ENCODE results near the gene SEPTIN1.
A peak's percentile ranks its signal among the peaks of the same experiment; 100 is the strongest.
"Not testable (repeated sequence)": the region's sequence is repeated elsewhere in the genome, so short reads cannot be mapped to it uniquely, and the experiment has no call there.

The SEPTIN1 gene

DNA sequence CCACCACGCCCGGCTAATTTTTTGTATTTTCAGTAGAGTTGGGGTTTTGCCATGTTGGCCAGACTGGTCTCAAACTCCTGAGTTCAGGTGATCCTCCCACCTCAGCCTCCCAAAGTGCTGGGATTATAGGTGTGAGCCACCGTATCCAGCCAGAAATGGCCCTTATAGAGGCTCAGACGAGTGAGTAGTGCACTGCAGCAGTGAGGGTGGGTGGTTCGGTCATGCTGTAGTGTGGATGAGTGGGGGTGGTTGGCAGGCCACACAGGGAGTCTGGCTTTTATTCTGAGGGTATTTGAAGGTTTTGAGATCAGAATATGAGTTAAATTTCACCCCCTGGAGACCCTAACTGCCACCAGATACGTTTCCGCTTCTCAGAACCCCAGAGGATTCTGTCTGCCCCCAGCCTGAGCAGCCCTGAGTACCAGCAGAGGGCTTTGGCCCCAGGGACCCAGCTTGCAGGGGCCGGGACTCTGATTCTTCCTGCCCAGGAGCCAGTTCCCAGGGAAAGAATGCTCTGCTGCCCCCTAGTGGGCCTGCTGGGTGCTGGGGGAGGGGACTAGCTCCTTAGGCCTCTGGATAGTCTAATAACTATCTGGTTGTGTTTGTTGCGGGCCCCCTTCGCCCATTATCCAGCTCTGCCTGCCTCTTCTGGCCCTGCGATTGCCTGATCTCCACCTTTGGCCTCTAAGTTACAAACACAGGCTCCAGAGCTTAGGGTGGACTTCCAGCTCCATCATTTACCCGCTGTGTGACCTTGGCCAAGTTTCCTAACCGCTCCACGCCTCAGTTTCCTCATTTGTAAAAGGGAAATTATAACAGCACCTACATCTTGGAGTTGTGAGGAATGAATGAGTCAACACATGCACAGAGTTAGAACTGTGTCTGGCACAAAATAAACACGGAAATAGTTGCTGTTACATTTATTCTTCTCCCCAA is 27.0 kb upstream of the SEPTIN1 start:
- no peaks in the 10 kb centered on the region for H3K27me3 Mint-ChIP-seq
- H3K4me3 Mint-ChIP-seq, result peak overlapping the region; percentile 62 to 93
- peak; percentile 67 for ATAC-seq
- H3K4me1 Mint-ChIP-seq, result peaks cover 37% of the 10 kb centered on the region
- peak overlapping the region in 1 of 2 donors; percentile 36 for H3K27ac Mint-ChIP-seq
- no peaks in the 10 kb centered on the region for H3K9me3 Mint-ChIP-seq
- DNase-seq, result peak; percentile 90 to 91

DNA sequence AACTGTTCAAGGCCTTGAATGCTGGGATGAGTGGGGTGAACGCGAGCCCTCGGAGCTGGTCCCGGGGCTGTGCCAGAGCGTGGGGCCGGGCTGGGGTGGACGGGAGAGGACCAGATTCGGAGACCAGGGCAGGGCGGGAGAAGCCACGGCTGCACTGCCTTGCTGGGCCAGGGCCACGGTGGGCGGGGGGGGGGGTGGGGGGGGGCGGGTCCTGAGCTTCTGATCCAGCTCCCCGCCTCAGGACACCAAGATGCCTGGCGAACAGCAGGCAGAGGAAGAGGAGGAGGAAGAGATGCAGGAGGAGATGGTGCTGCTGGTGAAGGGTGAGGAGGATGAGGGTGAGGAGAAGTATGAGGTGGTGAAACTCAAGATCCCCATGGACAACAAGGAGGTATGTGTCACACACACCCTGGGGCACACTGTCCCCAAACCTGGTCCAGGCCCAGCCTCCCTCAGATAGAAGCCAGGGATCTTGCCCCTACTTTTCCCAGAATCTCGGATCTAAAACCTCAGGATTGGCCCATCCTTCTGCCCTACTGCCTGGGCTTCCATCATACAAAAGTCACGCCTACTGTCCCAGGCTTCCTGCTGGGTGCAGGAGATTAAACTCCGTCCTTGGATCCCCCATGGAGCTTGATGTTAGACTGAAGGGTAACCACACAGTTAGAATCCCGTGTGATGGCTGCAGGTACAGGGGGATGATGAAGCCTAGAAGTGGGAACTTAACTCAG is 25.6 kb upstream of the SEPTIN1 start:
- Mint-ChIP-seq H3K4me1 (peaks cover 31% of the 10 kb centered on the region), H3K27me3 (peaks cover 6% of the 10 kb centered on the region), H3K4me3 (peak overlapping the region; percentile 88 to 93), H3K27ac (peak overlapping the region; percentile 64 to 78), H3K9me3 (no peaks in the 10 kb centered on the region)
- DNase-seq (no peak), ATAC-seq (no peak)

DNA sequence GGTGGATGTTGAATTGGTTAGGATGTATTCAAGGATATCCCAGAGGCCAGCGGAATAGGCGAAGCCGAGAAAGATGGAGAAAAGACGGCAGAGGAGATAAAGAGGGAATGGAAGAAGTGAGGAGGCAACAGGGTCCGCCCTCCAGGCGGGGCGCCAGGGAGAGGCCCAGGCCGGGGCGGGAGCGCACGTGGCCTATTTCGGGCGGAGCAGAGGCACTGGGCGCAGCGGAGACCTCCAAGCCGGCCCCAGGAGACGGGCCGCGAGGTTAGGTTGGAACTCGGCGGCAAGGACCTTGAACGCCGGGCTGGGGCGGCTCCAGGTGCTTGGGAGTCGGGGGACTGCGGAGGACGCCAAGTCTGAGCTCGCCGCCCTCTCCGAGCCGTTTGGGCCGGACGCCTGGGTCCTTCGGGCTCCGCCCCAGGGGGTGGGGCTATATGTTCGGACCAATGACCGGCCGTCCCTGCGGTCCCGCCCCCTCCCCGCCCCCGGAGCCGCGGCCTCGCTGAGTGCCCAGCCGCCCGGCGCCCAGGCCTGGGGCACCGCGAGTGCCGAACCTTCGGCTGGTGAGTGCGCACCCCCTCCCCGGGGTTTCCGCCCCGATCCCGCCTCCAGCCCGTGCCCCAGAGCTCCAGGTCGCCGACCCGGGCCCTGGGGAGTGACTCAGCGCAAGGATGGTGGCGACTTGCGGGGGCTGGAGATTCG is 24.9 kb upstream of the SEPTIN1 start, which contains the start of gene ZNF771:
Gene ZNF771 (plus strand): TSS at position 505 of the 702 bp plus-strand sequence. CDS start 448 bp downstream, outside the sequence.
- Mint-ChIP-seq H3K4me1 (peaks cover 28% of the 10 kb centered on the region), H3K9me3 (no peaks in the 10 kb centered on the region), H3K27me3 (peaks cover 7% of the 10 kb centered on the region), H3K27ac (peak within 1 kb of the TSS; percentile 95 to 98), H3K4me3 (peak within 1 kb of the TSS; percentile 88 to 93)
- peak; percentile 90 for DNase-seq
- peak; percentile 89 for ATAC-seq

DNA sequence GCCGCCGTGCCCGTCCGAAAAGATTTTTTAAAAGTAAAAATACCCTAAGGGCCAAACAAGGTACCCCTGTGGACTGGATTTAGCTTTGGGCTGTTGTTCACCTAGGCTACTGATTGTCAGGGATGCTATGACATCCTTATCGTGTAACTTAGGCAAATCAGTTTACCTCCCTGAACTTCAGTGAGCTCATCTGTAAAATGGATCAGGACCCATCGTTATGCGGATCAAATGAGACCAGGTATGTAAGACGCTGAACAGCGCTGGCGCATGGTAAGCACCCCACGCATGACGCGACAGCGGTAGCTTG is 24.4 kb upstream of the SEPTIN1 start:
- Mint-ChIP-seq H3K4me1 (peaks cover 25% of the 10 kb centered on the region), H3K9me3 (no peaks in the 10 kb centered on the region), H3K27me3 (peaks cover 7% of the 10 kb centered on the region), H3K27ac (peak overlapping the region; percentile 95 to 98), H3K4me3 (peak overlapping the region; percentile 88 to 93)
- peak; percentile 46 for ATAC-seq
- DNase-seq, result no peak

DNA sequence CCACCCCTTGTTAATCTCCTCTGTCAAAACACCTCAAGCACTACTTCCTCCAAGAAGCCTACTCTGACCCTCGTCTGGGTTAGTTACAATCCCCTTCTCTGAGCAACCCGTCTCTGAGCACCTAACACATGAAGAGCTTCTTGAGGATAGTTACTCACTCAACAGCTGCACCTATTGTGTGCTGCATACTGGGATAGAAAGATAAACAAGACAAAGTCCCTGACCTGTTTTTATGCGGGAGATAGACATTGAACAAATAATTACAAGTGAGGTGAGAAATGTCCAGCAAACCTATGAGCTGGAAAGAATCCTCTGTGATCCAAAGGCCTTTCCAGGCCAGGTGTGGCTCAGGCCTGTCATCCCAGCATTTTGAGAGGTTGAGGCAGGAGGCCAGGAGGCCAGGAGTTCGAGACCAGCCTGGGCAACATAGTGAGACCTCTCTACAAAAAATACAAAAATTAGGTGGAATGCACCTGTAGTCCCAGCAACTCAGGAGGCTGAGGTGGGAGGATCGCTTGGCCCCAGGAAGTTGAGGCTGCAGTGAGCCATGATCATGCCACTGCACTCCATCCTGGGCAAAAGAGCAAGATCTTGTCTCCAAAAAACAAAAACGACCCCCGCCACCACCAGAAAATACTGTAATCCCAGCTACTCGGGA is 19.5 kb upstream of the SEPTIN1 start:
- ATAC-seq, result no peak
- H3K4me1 Mint-ChIP-seq, result peaks cover 50% of the 10 kb centered on the region
- H3K9me3 Mint-ChIP-seq, result no peaks in the 10 kb centered on the region
- peak overlapping the region; percentile 93 to 95 for H3K4me3 Mint-ChIP-seq
- DNase-seq, result no peak
- H3K27ac Mint-ChIP-seq, result no peak overlapping the region
- peaks cover 7% of the 10 kb centered on the region for H3K27me3 Mint-ChIP-seq

DNA sequence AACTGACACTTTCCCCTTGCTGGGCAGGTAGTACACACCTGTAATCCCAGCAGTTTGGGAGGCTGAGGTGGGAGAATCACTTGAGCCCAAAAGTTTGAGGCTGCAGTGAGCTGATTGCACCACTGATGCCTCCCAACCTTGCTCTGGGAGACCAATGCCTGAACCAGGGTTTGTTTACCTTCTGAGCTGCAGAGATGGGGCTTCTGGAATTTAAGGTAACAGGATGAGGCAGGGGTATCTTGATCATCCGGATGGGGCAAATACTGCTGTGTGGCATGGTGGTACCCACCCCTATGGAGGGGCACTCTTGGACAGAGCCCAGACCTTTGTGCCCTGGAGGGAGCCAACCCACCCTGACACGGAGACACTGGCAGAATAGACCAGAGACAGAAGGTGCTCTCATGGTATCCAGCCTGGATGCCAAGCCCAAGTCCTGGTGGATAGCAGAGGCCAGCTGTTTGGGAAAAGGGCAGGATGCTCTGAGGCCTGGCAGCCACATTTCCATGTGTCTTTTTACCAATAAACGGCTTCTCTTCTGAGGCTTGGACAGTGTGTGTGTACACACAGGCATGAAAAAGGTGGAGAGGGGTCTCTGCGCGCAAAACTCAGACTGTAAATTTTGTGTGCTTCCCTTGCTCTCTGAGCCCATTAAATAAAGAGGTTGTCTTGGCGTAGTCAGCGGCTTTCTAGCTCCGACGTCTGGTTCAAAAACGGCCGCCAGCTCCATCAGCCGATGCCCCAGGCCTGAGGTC is 17.2 kb upstream of the SEPTIN1 start:
- ATAC-seq, result no peak
- DNase-seq, result no peak
- Mint-ChIP-seq H3K27ac (peak overlapping the region; percentile 90 to 93), H3K9me3 (no peaks in the 10 kb centered on the region), H3K4me3 (peak overlapping the region; percentile 93 to 95), H3K27me3 (peaks cover 7% of the 10 kb centered on the region), H3K4me1 (peaks cover 63% of the 10 kb centered on the region)

DNA sequence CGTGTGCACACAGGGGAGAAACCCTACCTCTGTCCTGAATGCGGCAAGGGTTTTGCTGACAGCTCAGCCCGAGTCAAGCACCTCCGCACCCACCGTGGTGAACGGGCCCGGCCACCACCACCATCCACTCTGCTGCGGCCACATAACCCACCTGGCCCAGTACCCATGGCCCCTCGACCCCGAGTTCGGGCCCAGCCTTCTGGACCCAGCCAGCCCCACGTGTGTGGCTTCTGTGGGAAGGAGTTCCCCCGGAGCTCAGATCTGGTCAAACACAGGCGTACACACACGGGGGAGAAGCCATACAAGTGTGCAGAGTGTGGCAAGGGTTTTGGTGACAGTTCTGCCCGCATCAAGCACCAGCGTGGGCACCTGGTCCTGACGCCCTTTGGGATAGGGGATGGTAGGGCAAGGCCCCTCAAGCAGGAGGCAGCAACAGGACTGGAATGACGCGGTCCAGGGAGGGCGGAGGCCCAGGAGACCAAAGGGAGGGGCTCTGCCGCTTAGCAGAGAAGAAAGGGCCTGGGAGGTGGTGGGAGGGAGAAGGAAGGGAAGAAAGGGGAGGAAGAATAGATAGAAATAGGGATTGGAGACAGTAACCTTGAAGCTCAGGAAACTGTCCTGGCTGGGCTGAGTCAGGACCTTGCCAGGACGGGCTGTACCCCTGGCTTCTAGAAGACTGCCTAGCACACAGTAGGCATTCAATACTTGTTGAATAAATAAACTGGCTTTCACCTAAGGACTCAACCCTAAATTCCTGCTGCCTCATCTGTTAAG is 16.5 kb upstream of the SEPTIN1 start:
- Mint-ChIP-seq H3K9me3 (no peaks in the 10 kb centered on the region), H3K4me1 (peaks cover 68% of the 10 kb centered on the region), H3K27me3 (peaks cover 7% of the 10 kb centered on the region), H3K27ac (peak overlapping the region in 1 of 2 donors; percentile 93), H3K4me3 (peak overlapping the region; percentile 42 to 93)
- DNase-seq (no peak), ATAC-seq (no peak)

DNA sequence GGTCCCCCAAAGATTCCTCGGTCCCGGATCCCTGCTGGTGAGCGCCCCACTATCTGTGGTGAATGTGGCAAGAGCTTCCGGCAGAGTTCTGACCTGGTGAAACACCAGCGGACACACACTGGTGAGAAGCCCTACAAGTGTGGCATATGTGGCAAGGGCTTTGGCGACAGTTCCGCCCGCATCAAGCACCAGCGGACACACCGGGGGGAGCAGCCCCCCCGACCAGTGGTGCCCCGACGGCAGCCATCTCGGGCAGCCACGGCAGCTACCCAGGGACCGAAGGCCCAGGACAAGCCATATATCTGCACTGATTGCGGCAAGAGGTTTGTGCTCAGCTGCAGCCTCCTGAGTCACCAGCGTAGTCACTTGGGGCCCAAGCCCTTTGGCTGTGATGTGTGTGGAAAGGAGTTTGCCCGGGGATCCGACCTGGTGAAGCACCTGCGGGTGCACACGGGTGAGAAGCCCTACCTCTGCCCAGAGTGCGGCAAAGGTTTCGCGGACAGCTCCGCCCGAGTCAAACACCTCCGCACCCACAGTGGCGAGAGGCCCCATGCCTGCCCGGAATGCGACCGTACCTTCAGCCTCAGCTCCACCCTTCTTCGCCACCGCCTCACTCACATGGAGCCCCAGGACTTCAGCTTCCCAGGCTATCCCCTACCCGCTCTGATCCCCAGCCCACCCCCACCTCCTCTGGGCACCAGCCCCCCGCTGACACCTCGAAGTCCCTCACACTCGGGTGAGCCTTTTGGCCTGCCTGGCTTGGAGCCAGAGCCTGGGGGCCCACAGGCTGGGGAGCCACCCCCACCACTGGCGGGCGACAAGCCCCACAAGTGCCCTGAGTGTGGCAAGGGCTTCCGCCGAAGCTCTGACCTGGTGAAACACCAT is 15.7 kb upstream of the SEPTIN1 start:
- peaks cover 2% of the 10 kb centered on the region for H3K27me3 Mint-ChIP-seq
- H3K27ac Mint-ChIP-seq, result peak overlapping the region in 1 of 2 donors; percentile 93
- H3K4me1 Mint-ChIP-seq, result peaks cover 68% of the 10 kb centered on the region
- peak overlapping the region in 1 of 2 donors; percentile 71 for H3K4me3 Mint-ChIP-seq
- ATAC-seq (no peak), DNase-seq (peak in 1 of 2 donors; percentile 28)
- no peaks in the 10 kb centered on the region for H3K9me3 Mint-ChIP-seq

DNA sequence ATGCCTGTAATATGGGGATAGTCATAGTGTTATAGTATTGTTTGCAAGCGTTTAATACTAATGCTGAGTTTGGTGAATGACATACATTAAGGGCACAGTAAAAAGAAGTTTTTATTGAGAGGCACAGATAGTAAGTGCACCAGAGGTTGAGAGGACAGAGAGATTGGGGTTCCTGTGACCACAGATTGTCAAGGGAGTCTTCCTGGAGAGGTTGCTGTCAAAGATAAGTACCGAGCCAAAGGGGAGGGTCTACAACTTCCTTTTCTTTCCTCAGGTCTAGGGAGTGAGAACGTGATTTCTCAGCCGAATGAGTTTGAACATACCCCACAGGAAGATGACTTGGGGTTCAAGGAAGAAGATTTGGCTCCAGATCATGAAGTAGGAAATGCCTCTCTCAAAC is 14.7 kb upstream of the SEPTIN1 start:
- H3K4me1 Mint-ChIP-seq, result peaks cover 68% of the 10 kb centered on the region
- H3K27ac Mint-ChIP-seq, result peak overlapping the region; percentile 1 to 52
- H3K9me3 Mint-ChIP-seq, result no peaks in the 10 kb centered on the region
- ATAC-seq (no peak), DNase-seq (no peak)
- H3K4me3 Mint-ChIP-seq, result peak overlapping the region; percentile 85 to 91
- H3K27me3 Mint-ChIP-seq, result no peaks in the 10 kb centered on the region

DNA sequence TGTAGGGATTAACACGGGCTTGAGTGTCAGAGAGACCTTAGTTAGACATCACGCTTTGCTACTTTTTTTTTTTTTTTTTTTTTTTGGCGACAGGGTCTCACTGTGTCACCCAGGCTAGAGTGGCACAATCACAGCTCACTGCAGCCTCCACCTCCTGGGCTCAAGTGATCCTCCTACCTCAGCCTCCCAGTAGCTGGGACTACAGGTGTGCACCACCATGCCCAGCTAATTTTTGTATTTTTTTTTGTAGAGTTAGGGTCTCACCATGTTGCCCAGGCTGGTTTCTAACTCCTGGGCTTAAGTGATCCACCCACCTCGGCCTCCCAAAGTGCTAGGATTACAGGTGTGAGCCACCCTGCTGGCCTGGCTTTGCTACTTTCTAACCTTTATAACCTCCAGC is 14.3 kb upstream of the SEPTIN1 start:
- Mint-ChIP-seq H3K4me1 (peaks cover 65% of the 10 kb centered on the region), H3K27ac (peak overlapping the region; percentile 52 to 77), H3K4me3 (peak overlapping the region; percentile 85 to 91)
- H3K27me3 Mint-ChIP-seq, H3K9me3 Mint-ChIP-seq, DNase-seq, ATAC-seq: not testable (repeated sequence)

DNA sequence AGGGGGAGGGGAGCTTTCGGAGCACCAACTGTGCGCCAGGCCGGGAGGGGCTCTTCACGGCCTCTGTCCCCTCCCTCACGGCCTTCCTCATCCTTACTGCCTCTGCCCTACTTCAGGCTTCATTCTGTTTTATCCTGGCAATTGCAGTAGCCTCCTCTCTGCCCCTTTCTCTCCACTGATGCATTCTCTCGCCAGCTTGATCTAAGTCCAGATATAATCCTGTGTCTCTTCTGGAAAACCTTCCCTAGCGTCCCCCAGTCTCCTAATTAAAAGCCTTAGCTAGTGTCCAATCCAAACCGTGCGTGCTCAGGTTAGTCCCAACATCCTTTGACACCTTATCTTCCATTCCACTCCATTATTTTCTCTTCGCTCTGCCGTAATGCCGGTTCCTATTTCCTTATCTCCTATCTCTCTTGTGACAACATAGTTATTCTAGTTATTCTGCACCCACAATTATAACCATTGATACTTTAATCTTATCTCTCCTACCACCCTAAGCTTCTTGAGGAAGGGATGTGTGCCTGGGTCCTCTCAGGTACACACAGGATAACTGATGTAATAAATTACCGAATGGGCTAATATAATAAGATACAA is 13.7 kb upstream of the SEPTIN1 start:
- H3K27me3 Mint-ChIP-seq, result no peaks in the 10 kb centered on the region
- DNase-seq (no peak), ATAC-seq (peak; percentile 29)
- H3K4me3 Mint-ChIP-seq, result peak overlapping the region; percentile 85 to 91
- H3K9me3 Mint-ChIP-seq, result no peaks in the 10 kb centered on the region
- peak overlapping the region; percentile 10 to 86 for H3K27ac Mint-ChIP-seq
- peaks cover 60% of the 10 kb centered on the region for H3K4me1 Mint-ChIP-seq

DNA sequence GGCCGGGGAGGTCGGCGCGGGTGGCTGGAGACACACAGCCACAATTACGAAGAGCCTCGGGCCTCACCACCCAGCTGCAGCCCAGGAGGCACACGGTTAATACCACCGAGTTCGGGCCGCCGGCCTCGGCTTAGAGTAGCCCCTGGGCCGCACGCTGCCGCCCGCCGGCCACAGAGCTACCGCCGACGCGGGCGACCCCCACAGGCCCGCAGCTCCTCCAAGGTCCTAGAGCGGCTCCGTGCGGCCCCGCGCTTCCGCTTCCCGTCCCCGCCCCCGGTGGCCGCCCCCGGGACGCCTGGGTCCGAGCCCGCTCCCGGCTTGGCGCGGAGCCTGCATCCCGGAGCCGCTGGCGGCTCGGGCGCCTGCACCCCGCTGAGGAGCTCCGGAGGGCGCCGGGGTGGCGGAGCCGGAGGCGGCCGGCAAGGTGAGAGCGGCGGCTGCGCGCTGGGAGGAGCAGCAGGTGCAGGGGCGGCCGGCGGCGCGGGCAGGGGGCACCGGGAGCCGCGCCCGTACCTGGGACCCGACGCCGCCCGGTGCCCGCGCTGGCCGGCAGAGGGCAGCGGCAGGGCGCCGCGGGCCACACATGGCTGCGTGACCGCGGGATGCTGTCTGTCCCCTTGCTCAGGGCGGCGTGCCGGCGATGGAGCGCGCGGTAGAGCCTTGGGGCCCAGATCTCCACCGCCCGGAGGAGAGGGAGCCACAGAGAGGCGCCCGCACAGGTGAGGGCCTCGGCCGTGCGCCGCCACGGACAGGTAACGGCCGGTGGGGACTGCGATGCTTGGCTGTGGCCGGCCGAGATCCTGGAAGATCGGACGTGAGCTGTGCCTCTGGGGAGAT is 13.0 kb upstream of the SEPTIN1 start, which contains the start of gene ZNF48:
Gene ZNF48 (plus strand): TSS at position 266 of the 837 bp plus-strand sequence. CDS start 375 bp downstream, at position 641.
- Mint-ChIP-seq H3K4me3 (peak within 1 kb of the TSS; percentile 85 to 91), H3K27me3 (no peaks in the 10 kb centered on the region), H3K27ac (peak within 1 kb of the TSS; percentile 51 to 86), H3K9me3 (no peaks in the 10 kb centered on the region), H3K4me1 (peaks cover 54% of the 10 kb centered on the region)
- DNase-seq, result peak; percentile 66 to 68
- ATAC-seq, result peak; percentile 75
